GM18505 (cell line): Measurements from ENCODE around the gene PDGFA.

ENCODE experiments used
- ATAC-seq: cut with Tn5 transposase; IDR thresholded peaks from one replicate; pipeline ENCODE4 v1.9.1; 2021; ENCODE audit not compliant: unreplicated experiment
- POLR2A ChIP-seq: IDR thresholded peaks from 4 replicates; pipeline ENCODE4 v1.6.1; 2011; ENCODE audit warnings: borderline replicate concordance; ENCODE audit not compliant: insufficient read depth, insufficient read length; ENCODE audit errors: extremely low read depth

The PDGFA gene

GRCh38 chr7:504221-505111 lies 15.2 kb downstream of the PDGFA start:
- no peak for TF ChIP-seq POLR2A
- no peak for ATAC-seq

GRCh38 chr7:503575-504111 lies 16.0 kb downstream of the PDGFA start:
- TF ChIP-seq POLR2A: no peak
- no peak for ATAC-seq

- TF ChIP-seq POLR2A: no peak
- ATAC-seq: no peak
Measured at GRCh38 chr7:502296-502695, 17.4 kb downstream of the PDGFA start.

- ATAC-seq: no peak
- TF ChIP-seq POLR2A: no peak
Measured at GRCh38 chr7:501526-501925, 18.1 kb downstream of the PDGFA start.

GRCh38 chr7:500521-501420 lies 18.9 kb downstream of the PDGFA start:
- ATAC-seq: no peak
- no peak for TF ChIP-seq POLR2A

- no peak for ATAC-seq
- TF ChIP-seq POLR2A: no peak
Measured at GRCh38 chr7:499853-500485, 19.7 kb downstream of the PDGFA start.

GRCh38 chr7:498678-499641 lies 20.7 kb downstream of the PDGFA start:
- no peak for ATAC-seq

GRCh38 chr7:497946-498655 lies 21.5 kb downstream of the PDGFA start:
- TF ChIP-seq POLR2A: no peak
- no peak for ATAC-seq

More at GRCh38 chr7:498678-499641, 20.7 kb downstream of the PDGFA start:
- TF ChIP-seq POLR2A: no peak

GRCh38 chr7:497346-497745 lies 22.3 kb downstream of the PDGFA start:
- ATAC-seq: no peak
- no peak for TF ChIP-seq POLR2A

GRCh38 chr7:496528-497295 lies 22.9 kb downstream of the PDGFA start:
- no peak for TF ChIP-seq POLR2A
- ATAC-seq: no peak
